NCI-H146 treated with DMSO at 0.1 percent for 48 hours (cell line): ENCODE measurements around the gene RNF144A.

Experiments used
- DNase-seq: peaks from one replicate; lab custom pipeline; 2025; ENCODE audit not compliant: unreplicated experiment; lab: John Stamatoyannopoulos, UW

The RNF144A gene

GRCh38 chr2:7018767-7019166 is 101.6 kb downstream of the RNF144A start:
- DNase-seq = no peak

GRCh38 chr2:7019191-7019590 is 102.0 kb downstream of the RNF144A start:
- DNase-seq = no peak

GRCh38 chr2:7020059-7020458 is 102.8 kb downstream of the RNF144A start:
- DNase-seq = no peak

- DNase-seq = no peak
These were observed 103.3 kb downstream of the RNF144A start for GRCh38 chr2:7020468-7020867.

GRCh38 chr2:7020939-7021470 is 103.8 kb downstream of the RNF144A start:
- no peak for DNase-seq

- DNase-seq = no peak
These were observed 105.5 kb downstream of the RNF144A start for GRCh38 chr2:7022492-7023385.

- no peak for DNase-seq
These were observed 106.3 kb downstream of the RNF144A start for GRCh38 chr2:7023542-7023941.

- DNase-seq = no peak
These were observed 107.0 kb downstream of the RNF144A start for GRCh38 chr2:7024261-7024660.

GRCh38 chr2:7025082-7025481 is 107.9 kb downstream of the RNF144A start:
- DNase-seq = no peak

GRCh38 chr2:7026742-7027141 is 109.5 kb downstream of the RNF144A start:
- DNase-seq = no peak

GRCh38 chr2:7027411-7027810 is 110.2 kb downstream of the RNF144A start:
- DNase-seq = peak; percentile 70

- no peak for DNase-seq
These were observed 110.9 kb downstream of the RNF144A start for GRCh38 chr2:7027956-7028655.

- DNase-seq = no peak
These were observed 111.6 kb downstream of the RNF144A start for GRCh38 chr2:7028846-7029245.

- no peak for DNase-seq
These were observed 112.3 kb downstream of the RNF144A start for GRCh38 chr2:7029291-7030059.

- DNase-seq = no peak
These were observed 113.6 kb downstream of the RNF144A start for GRCh38 chr2:7030810-7031209.

- peak; percentile 98 for DNase-seq
These were observed 114.5 kb downstream of the RNF144A start for GRCh38 chr2:7031547-7032245.

GRCh38 chr2:7032371-7032770 is 115.2 kb downstream of the RNF144A start:
- DNase-seq = no peak

- DNase-seq = no peak
These were observed 116.1 kb downstream of the RNF144A start for GRCh38 chr2:7033136-7033960.

GRCh38 chr2:7034303-7034702 is 117.1 kb downstream of the RNF144A start:
- DNase-seq = no peak

GRCh38 chr2:7035884-7036283 is 118.7 kb downstream of the RNF144A start:
- no peak for DNase-seq
